Activated CD8-positive, alpha-beta T cell treated with anti-CD3 and anti-CD28 coated beads, Interleukin-2, amount 10 ng/mL, durations not matched to agents 7 days and 5 days (primary cell): ENCODE measurements around the gene ZNF518B. TPM values are rescaled to one million over a fixed set of nuclear protein-coding genes. Genes with fewer than 3 reads are reported as not detected.

Experiments
- ATAC-seq: fragments of 150-1000 bp; cut with Tn5 transposase; one replicate; pipeline ENCODE4 v1.10.0; 2021; ENCODE audit warnings: moderate library complexity
- CTCF ChIA-PET: fragments of 350-600 bp; sonication (Branson Sonifier 250); formaldehyde crosslinking; loops from one replicate; lab custom pipeline; 2021; ENCODE audit warnings: antibody characterized with exemption; lab: Charles Lee
- POLR2A ChIA-PET: fragments of 350-600 bp; sonication (Branson Sonifier 250); formaldehyde crosslinking; loops from one replicate; lab custom pipeline; 2021; ENCODE audit warnings: antibody characterized with exemption; lab: Charles Lee
- DNase-seq: peaks from one replicate; pipeline ENCODE4 v3.0.0-alpha.2; 2020
- H3K27ac Mint-ChIP-seq: one replicate; pipeline ENCODE4 v1.8.0; 2021; ENCODE audit warnings: mild to moderate bottlenecking, mixed read lengths
- H3K27me3 Mint-ChIP-seq: one replicate; pipeline ENCODE4 v1.8.0; 2021; ENCODE audit warnings: low read depth, mixed read lengths
- H3K36me3 Mint-ChIP-seq: one replicate; pipeline ENCODE4 v1.8.0; 2021; ENCODE audit warnings: low read depth, mixed read lengths
- H3K4me1 Mint-ChIP-seq: one replicate; pipeline ENCODE4 v1.8.0; 2021; ENCODE audit warnings: low read depth, mixed read lengths
- H3K4me3 Mint-ChIP-seq: one replicate; pipeline ENCODE4 v1.8.0; 2021; ENCODE audit warnings: mild to moderate bottlenecking, mixed read lengths
- H3K9me3 Mint-ChIP-seq: one replicate; pipeline ENCODE4 v1.8.0; 2022; ENCODE audit warnings: mixed read lengths; ENCODE audit not compliant: insufficient read depth
- total RNA-seq, 2 experiments: library from RNA; stranded (reverse); gene quantifications; one replicate each; pipeline ENCODE4 v1.2.3, GENCODE V29; 2021

The ZNF518B gene
- 10 to 100 TPM; 16.5 to 19.4 TPM for total RNA-seq

GRCh38 chr4:10457255-10457801 is at the start of gene ZNF518B:
ZNF518B (minus strand) TSS chr4:10457426; CDS start chr4:10446328, 11,098 bp downstream.
- ATAC-seq: peak; percentile 72
- Mint-ChIP-seq H3K4me1 (peaks cover 50% of the 10 kb centered on the region), H3K27me3 (peaks cover 18% of the 10 kb centered on the region), H3K36me3 (peaks cover 32% of the 10 kb centered on the region), H3K27ac (peak within 1 kb of the TSS; percentile 90), H3K4me3 (peak within 1 kb of the TSS; percentile 89), H3K9me3 (no peaks in the 10 kb centered on the region)
- DNase-seq: peak; percentile 83
- ChIA-PET POLR2A (interaction anchor here (1.0 to 2.0 kb wide), 6 partner anchors 36 to 362 kb away, joined by 3 to 16 read pairs (median 6); partner anchors contain the start of gene WDR1), CTCF (interaction anchor here (0.6 to 1.9 kb wide), 10 partner anchors 13 to 337 kb away, joined by 3 to 9 read pairs (median 3); no protein-coding TSS in a partner anchor)

- H3K27ac Mint-ChIP-seq: no peak overlapping the region
- peaks cover 15% of the 10 kb centered on the region for H3K9me3 Mint-ChIP-seq
- CTCF ChIA-PET: interaction anchor here (0.6 kb wide), 1 partner anchor 106 kb away, joined by 3 read pairs; no protein-coding TSS in a partner anchor
- H3K36me3 Mint-ChIP-seq: no peaks in the 10 kb centered on the region
- no peaks in the 10 kb centered on the region for H3K27me3 Mint-ChIP-seq
- H3K4me1 Mint-ChIP-seq: peaks cover 6% of the 10 kb centered on the region
- ATAC-seq (no peak), DNase-seq (no peak)
- H3K4me3 Mint-ChIP-seq: no peak overlapping the region
- POLR2A ChIA-PET: no interaction called here
These were observed 48.9 kb upstream of the ZNF518B start for GRCh38 chr4:10506077-10506476.

GRCh38 chr4:10504570-10505179 is 47.4 kb upstream of the ZNF518B start:
- Mint-ChIP-seq H3K4me1 (peaks cover 6% of the 10 kb centered on the region), H3K36me3 (no peaks in the 10 kb centered on the region), H3K9me3 (peaks cover 15% of the 10 kb centered on the region), H3K27me3 (no peaks in the 10 kb centered on the region), H3K27ac (no peak overlapping the region), H3K4me3 (no peak overlapping the region)
- ATAC-seq (no peak), DNase-seq (no peak)
- CTCF ChIA-PET: no interaction called here
- POLR2A ChIA-PET: no interaction called here

GRCh38 chr4:10502717-10503116 is 45.5 kb upstream of the ZNF518B start:
- no peak overlapping the region for H3K4me3 Mint-ChIP-seq
- ATAC-seq (no peak), DNase-seq (no peak)
- ChIA-PET POLR2A (no interaction called here), CTCF (no interaction called here)
- H3K27me3 Mint-ChIP-seq: no peaks in the 10 kb centered on the region
- H3K4me1 Mint-ChIP-seq: peaks cover 6% of the 10 kb centered on the region
- H3K27ac Mint-ChIP-seq: no peak overlapping the region
- no peaks in the 10 kb centered on the region for H3K36me3 Mint-ChIP-seq
- H3K9me3 Mint-ChIP-seq: peaks cover 11% of the 10 kb centered on the region

GRCh38 chr4:10500776-10501175 is 43.5 kb upstream of the ZNF518B start:
- POLR2A ChIA-PET: no interaction called here
- ATAC-seq (no peak), DNase-seq (no peak)
- Mint-ChIP-seq H3K36me3 (no peaks in the 10 kb centered on the region), H3K27me3 (no peaks in the 10 kb centered on the region), H3K4me1 (no peaks in the 10 kb centered on the region), H3K27ac (no peak overlapping the region), H3K9me3 (peaks cover 5% of the 10 kb centered on the region), H3K4me3 (no peak overlapping the region)
- CTCF ChIA-PET: no interaction called here

GRCh38 chr4:10496200-10496599 is 39.0 kb upstream of the ZNF518B start:
- POLR2A ChIA-PET: no interaction called here
- Mint-ChIP-seq H3K27ac (no peak overlapping the region), H3K27me3 (peaks cover 3% of the 10 kb centered on the region), H3K4me3 (no peak overlapping the region), H3K36me3 (no peaks in the 10 kb centered on the region), H3K4me1 (no peaks in the 10 kb centered on the region), H3K9me3 (no peaks in the 10 kb centered on the region)
- CTCF ChIA-PET: no interaction called here
- ATAC-seq (no peak), DNase-seq (no peak)

- peaks cover 5% of the 10 kb centered on the region for H3K27me3 Mint-ChIP-seq
- H3K27ac Mint-ChIP-seq: no peak overlapping the region
- no peaks in the 10 kb centered on the region for H3K9me3 Mint-ChIP-seq
- ATAC-seq: no peak
- H3K36me3 Mint-ChIP-seq: no peaks in the 10 kb centered on the region
- DNase-seq: no peak
- CTCF ChIA-PET: no interaction called here
- H3K4me1 Mint-ChIP-seq: no peaks in the 10 kb centered on the region
- H3K4me3 Mint-ChIP-seq: no peak overlapping the region
- POLR2A ChIA-PET: interaction anchor here (0.7 kb wide), 1 partner anchor 577 kb away, joined by 3 read pairs; no protein-coding TSS in a partner anchor
These were observed 38.4 kb upstream of the ZNF518B start for GRCh38 chr4:10495651-10496050.

GRCh38 chr4:10492464-10492863 is 35.2 kb upstream of the ZNF518B start:
- no peak overlapping the region for H3K27ac Mint-ChIP-seq
- no peaks in the 10 kb centered on the region for H3K9me3 Mint-ChIP-seq
- POLR2A ChIA-PET: no interaction called here
- ATAC-seq (no peak), DNase-seq (no peak)
- no peak overlapping the region for H3K4me3 Mint-ChIP-seq
- H3K27me3 Mint-ChIP-seq: peaks cover 11% of the 10 kb centered on the region
- no peaks in the 10 kb centered on the region for H3K36me3 Mint-ChIP-seq
- CTCF ChIA-PET: no interaction called here
- peaks cover 5% of the 10 kb centered on the region for H3K4me1 Mint-ChIP-seq

- no peaks in the 10 kb centered on the region for H3K36me3 Mint-ChIP-seq
- no peak for DNase-seq
- H3K4me1 Mint-ChIP-seq: peaks cover 5% of the 10 kb centered on the region
- H3K27me3 Mint-ChIP-seq: peaks cover 11% of the 10 kb centered on the region
- no peaks in the 10 kb centered on the region for H3K9me3 Mint-ChIP-seq
- ChIA-PET CTCF (interaction anchor here (0.7 kb wide), 1 partner anchor 65 kb away, joined by 3 read pairs; no protein-coding TSS in a partner anchor), POLR2A (interaction anchor here (0.6 kb wide), 1 partner anchor 1198 kb away, joined by 3 read pairs; no protein-coding TSS in a partner anchor)
- no peak overlapping the region for H3K27ac Mint-ChIP-seq
- ATAC-seq: no peak
- H3K4me3 Mint-ChIP-seq: no peak overlapping the region
These were observed 34.2 kb upstream of the ZNF518B start for GRCh38 chr4:10491401-10491800.

- Mint-ChIP-seq H3K4me3 (no peak overlapping the region), H3K4me1 (peaks cover 5% of the 10 kb centered on the region), H3K27me3 (peaks cover 11% of the 10 kb centered on the region), H3K27ac (no peak overlapping the region), H3K36me3 (no peaks in the 10 kb centered on the region), H3K9me3 (no peaks in the 10 kb centered on the region)
- POLR2A ChIA-PET: no interaction called here
- CTCF ChIA-PET: interaction anchor here (0.7 kb wide), 1 partner anchor 65 kb away, joined by 3 read pairs; no protein-coding TSS in a partner anchor
- no peak for ATAC-seq
- no peak for DNase-seq
These were observed 33.8 kb upstream of the ZNF518B start for GRCh38 chr4:10490996-10491395.

- no peak for ATAC-seq
- H3K4me3 Mint-ChIP-seq: no peak overlapping the region
- no peak overlapping the region for H3K27ac Mint-ChIP-seq
- no peak for DNase-seq
- POLR2A ChIA-PET: no interaction called here
- H3K36me3 Mint-ChIP-seq: no peaks in the 10 kb centered on the region
- H3K27me3 Mint-ChIP-seq: peaks cover 8% of the 10 kb centered on the region
- no peaks in the 10 kb centered on the region for H3K9me3 Mint-ChIP-seq
- CTCF ChIA-PET: no interaction called here
- H3K4me1 Mint-ChIP-seq: no peaks in the 10 kb centered on the region
These were observed 25.7 kb upstream of the ZNF518B start for GRCh38 chr4:10482913-10483312.

- Mint-ChIP-seq H3K4me3 (no peak overlapping the region), H3K9me3 (no peaks in the 10 kb centered on the region), H3K27me3 (peaks cover 4% of the 10 kb centered on the region), H3K27ac (no peak overlapping the region), H3K4me1 (no peaks in the 10 kb centered on the region), H3K36me3 (no peaks in the 10 kb centered on the region)
- ChIA-PET POLR2A (no interaction called here), CTCF (interaction anchor here (1.1 kb wide), 1 partner anchor 20 kb away, joined by 3 read pairs; no protein-coding TSS in a partner anchor)
- no peak for DNase-seq
- no peak for ATAC-seq
These were observed 23.4 kb upstream of the ZNF518B start for GRCh38 chr4:10480616-10481015.
